PC-3 (cell line): ENCODE measurements around the gene SPR. TPM values are rescaled to one million over a fixed set of nuclear protein-coding genes. Genes with fewer than 3 reads are reported as not detected.
A peak's percentile ranks its signal among the peaks of the same experiment; 100 is the strongest.

Experiments
- ATAC-seq: fragments of 200-7000 bp; cut with Tn5 transposase; 2 replicates; pipeline ENCODE4 v1.9.1; 2020; ENCODE audit warnings: mild to moderate bottlenecking, moderate library complexity
- BruUV-seq: library from RNA; stranded (reverse); fragments of 400-500 nt; replicated peaks from 2 replicates; lab custom pipeline; 2021; lab: Mats Ljungman, UMichigan
- CTCF ChIA-PET: fragments of 300-600 bp; sonication (Branson Sonifier 250); formaldehyde crosslinking; loops from one replicate; lab custom pipeline; 2022; ENCODE audit warnings: antibody characterized with exemption; lab: Charles Lee
- POLR2A ChIA-PET: fragments of 300-600 bp; sonication (Branson Sonifier 250); formaldehyde crosslinking; loops from one replicate; lab custom pipeline; 2022; ENCODE audit warnings: antibody characterized with exemption; ENCODE audit not compliant: unreplicated experiment; lab: Charles Lee
- DNase-seq: peaks from one replicate; pipeline ENCODE4 v3.0.0-alpha.2; 2015
- H2AFZ ChIP-seq: fragments of 300-600 bp; sonication (generic); 2 replicates; pipeline ENCODE4 v1.6.0; 2016; ENCODE audit warnings: antibody characterized with exemption, low read length
- H3F3A ChIP-seq: fragments of 300-600 bp; sonication (generic); one replicate; pipeline ENCODE4 v1.6.0; 2017; ENCODE audit warnings: antibody characterized with exemption, low read length, control low read depth, mild to moderate bottlenecking; ENCODE audit not compliant: unreplicated experiment
- H3K27ac ChIP-seq: fragments of 300-600 bp; sonication (generic); 2 replicates; pipeline ENCODE4 v1.5.1; 2016; ENCODE audit warnings: mild to moderate bottlenecking, low read length
- H3K27me3 ChIP-seq: fragments of 300-600 bp; sonication (generic); 2 replicates; pipeline ENCODE4 v1.6.1; 2016; ENCODE audit warnings: low read length, mixed read lengths
- H3K36me3 ChIP-seq: fragments of 300-600 bp; sonication (generic); 2 replicates; pipeline ENCODE4 v1.6.1; 2016; ENCODE audit warnings: low read depth, mixed run types, low read length, mixed read lengths
- H3K4me1 ChIP-seq: fragments of 300-600 bp; sonication (generic); 2 replicates; pipeline ENCODE4 v1.5.1; 2016; ENCODE audit warnings: low read length; ENCODE audit not compliant: insufficient read depth
- H3K4me2 ChIP-seq: fragments of 300-600 bp; sonication (generic); 2 replicates; pipeline ENCODE4 v1.6.0; 2016; ENCODE audit warnings: low read length
- H3K4me3 ChIP-seq: fragments of 300-600 bp; sonication (generic); 2 replicates; pipeline ENCODE4 v1.5.1; 2016; ENCODE audit warnings: mild to moderate bottlenecking, low read length, mixed read lengths
- H3K79me2 ChIP-seq: fragments of 300-600 bp; sonication (generic); 2 replicates; pipeline ENCODE4 v1.6.1; 2017; ENCODE audit warnings: low read length, mixed read lengths
- H3K9ac ChIP-seq: fragments of 300-600 bp; sonication (generic); 2 replicates; pipeline ENCODE4 v1.6.0; 2016; ENCODE audit warnings: mild to moderate bottlenecking, low read length
- H3K9me2 ChIP-seq: fragments of 300-600 bp; sonication (generic); replicated peaks from 2 replicates; pipeline ENCODE4 v1.6.1; 2016; ENCODE audit warnings: mixed run types, low read length, mixed read lengths
- H3K9me3 ChIP-seq: fragments of 300-600 bp; sonication (generic); 2 replicates; pipeline ENCODE4 v1.6.1; 2016; ENCODE audit warnings: low read length, mixed read lengths
- H4K20me1 ChIP-seq: fragments of 300-600 bp; sonication (generic); 2 replicates; pipeline ENCODE4 v1.6.1; 2016; ENCODE audit warnings: low read length, mixed read lengths
- EZH2 ChIP-seq: fragments of 300-600 bp; sonication (generic); IDR thresholded peaks from one replicate; pipeline ENCODE4 v1.6.1; 2017; ENCODE audit warnings: antibody characterized with exemption, mild to moderate bottlenecking, low read length; ENCODE audit not compliant: unreplicated experiment
- EZH2phosphoT487 ChIP-seq: fragments of 300-600 bp; sonication (generic); IDR thresholded peaks from 2 replicates; pipeline ENCODE4 v1.6.1; 2018; ENCODE audit warnings: mild to moderate bottlenecking, antibody characterized with exemption, low read length, borderline replicate concordance
- intact Hi-C: fragments of 100-400 bp; cut with micrococcal nuclease; formaldehyde crosslinking; loops from 2 replicates; pipeline ENCODE4 v1.9.0; 2023
- total RNA-seq: library from RNA; depleted of rRNA; stranded (reverse); fragments of >200 nt; gene quantifications from 2 replicates; pipeline ENCODE4 v1.2.3, GENCODE V29; 2014
- TF ChIP-seq, protein P1 (sequence below): fragments of 300-600 bp; sonication (generic); conservative IDR thresholded peaks from 2 replicates; pipeline ENCODE4 v1.5.1; 2017; ENCODE audit warnings: antibody characterized with exemption, low read depth, mild to moderate bottlenecking, low read length

The SPR gene
- total RNA-seq, 1 experiment from 2014 or later: 69.4 TPM

DNA sequence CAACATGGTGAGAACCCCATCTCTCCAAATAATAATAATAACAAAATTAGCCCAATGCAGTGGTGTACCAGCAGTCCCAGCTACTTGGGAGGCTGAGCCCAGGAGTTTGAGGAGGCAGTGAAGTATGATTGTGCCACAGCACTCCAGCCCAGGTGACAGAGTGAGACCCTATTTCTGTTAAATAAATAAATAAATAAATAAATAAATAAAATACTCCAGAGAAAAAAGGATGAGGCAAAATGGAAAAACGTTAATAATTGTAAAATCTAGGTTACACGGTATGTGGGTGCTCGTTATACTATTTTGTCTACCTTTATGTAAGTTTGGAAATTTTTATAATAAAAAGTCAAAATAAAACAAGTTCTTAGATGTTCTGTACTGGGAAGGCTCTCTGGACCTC, 21.5 kb downstream of the SPR start:
- DNase-seq: no peak
- H3K4me2 ChIP-seq: no peak overlapping the region
- H3K27me3 ChIP-seq: peaks cover 60% of the 10 kb centered on the region
- no peak overlapping the region for H2AFZ ChIP-seq
- H3K9me3 ChIP-seq: no peaks in the 10 kb centered on the region
- no peaks in the 10 kb centered on the region for H3K79me2 ChIP-seq
- ChIA-PET CTCF (no interaction called here), POLR2A (no interaction called here)
- TF ChIP-seq EZH2 (no peak), EZH2phosphoT487 (no peak)
- TF ChIP-seq, protein P1, sequence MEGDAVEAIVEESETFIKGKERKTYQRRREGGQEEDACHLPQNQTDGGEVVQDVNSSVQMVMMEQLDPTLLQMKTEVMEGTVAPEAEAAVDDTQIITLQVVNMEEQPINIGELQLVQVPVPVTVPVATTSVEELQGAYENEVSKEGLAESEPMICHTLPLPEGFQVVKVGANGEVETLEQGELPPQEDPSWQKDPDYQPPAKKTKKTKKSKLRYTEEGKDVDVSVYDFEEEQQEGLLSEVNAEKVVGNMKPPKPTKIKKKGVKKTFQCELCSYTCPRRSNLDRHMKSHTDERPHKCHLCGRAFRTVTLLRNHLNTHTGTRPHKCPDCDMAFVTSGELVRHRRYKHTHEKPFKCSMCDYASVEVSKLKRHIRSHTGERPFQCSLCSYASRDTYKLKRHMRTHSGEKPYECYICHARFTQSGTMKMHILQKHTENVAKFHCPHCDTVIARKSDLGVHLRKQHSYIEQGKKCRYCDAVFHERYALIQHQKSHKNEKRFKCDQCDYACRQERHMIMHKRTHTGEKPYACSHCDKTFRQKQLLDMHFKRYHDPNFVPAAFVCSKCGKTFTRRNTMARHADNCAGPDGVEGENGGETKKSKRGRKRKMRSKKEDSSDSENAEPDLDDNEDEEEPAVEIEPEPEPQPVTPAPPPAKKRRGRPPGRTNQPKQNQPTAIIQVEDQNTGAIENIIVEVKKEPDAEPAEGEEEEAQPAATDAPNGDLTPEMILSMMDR: no peak
- no peaks in the 10 kb centered on the region for H3F3A ChIP-seq
- peaks cover 8% of the 10 kb centered on the region; the same call in 1 of the 2 replicates for H3K4me1 ChIP-seq
- H3K36me3 ChIP-seq: no peaks in the 10 kb centered on the region
- no peaks in the 10 kb centered on the region for H3K9me2 ChIP-seq
- no peak overlapping the region for H3K4me3 ChIP-seq
- H3K9ac ChIP-seq: no peak overlapping the region
- intact Hi-C loops: no loop called here
- no peak for ATAC-seq
- BruUV-seq: no TSS peak
- no peaks in the 10 kb centered on the region for H4K20me1 ChIP-seq
- H3K27ac ChIP-seq: no peak overlapping the region

DNA sequence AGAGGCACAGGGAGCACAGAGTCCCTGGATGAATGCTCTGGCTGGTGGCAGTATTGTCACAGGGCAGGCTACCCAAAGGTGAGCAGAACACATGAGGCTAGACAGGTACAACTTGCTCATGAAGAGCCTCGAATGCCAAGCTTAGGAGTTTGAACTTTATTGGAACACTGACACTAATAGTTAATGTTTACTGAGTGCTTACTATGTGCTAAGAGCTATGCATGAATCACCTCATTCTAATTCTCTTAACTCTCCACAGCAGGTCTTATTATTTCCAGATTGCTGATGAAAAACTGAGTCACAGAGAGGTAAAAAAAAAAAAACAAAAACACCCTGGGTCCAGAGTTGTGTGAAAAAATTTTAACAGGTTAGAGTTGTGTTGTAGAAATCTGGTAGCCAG, 24.0 kb downstream of the SPR start:
- H3K9me3 ChIP-seq: no peaks in the 10 kb centered on the region
- H3K4me1 ChIP-seq: peaks cover 12% of the 10 kb centered on the region; the same call in 1 of the 2 replicates
- CTCF ChIA-PET: interaction anchor here (0.6 kb wide), 1 partner anchor 71 kb away, joined by 3 read pairs; no protein-coding TSS in a partner anchor
- peaks cover 72% of the 10 kb centered on the region for H3K27me3 ChIP-seq
- H3F3A ChIP-seq: no peaks in the 10 kb centered on the region
- POLR2A ChIA-PET: no interaction called here
- H3K9ac ChIP-seq: no peak overlapping the region
- H3K9me2 ChIP-seq: no peaks in the 10 kb centered on the region
- no TSS peak for BruUV-seq
- no peak overlapping the region for H3K4me3 ChIP-seq
- intact Hi-C loops: no loop called here
- H4K20me1 ChIP-seq: no peaks in the 10 kb centered on the region
- no peaks in the 10 kb centered on the region for H3K36me3 ChIP-seq
- TF ChIP-seq EZH2 (no peak), EZH2phosphoT487 (no peak)
- TF ChIP-seq, protein P1: no peak
- H3K79me2 ChIP-seq: no peaks in the 10 kb centered on the region
- ATAC-seq (peak; percentile 32), DNase-seq (peak; percentile 55)
- H3K27ac ChIP-seq: no peak overlapping the region
- no peak overlapping the region for H2AFZ ChIP-seq
- H3K4me2 ChIP-seq: no peak overlapping the region

DNA sequence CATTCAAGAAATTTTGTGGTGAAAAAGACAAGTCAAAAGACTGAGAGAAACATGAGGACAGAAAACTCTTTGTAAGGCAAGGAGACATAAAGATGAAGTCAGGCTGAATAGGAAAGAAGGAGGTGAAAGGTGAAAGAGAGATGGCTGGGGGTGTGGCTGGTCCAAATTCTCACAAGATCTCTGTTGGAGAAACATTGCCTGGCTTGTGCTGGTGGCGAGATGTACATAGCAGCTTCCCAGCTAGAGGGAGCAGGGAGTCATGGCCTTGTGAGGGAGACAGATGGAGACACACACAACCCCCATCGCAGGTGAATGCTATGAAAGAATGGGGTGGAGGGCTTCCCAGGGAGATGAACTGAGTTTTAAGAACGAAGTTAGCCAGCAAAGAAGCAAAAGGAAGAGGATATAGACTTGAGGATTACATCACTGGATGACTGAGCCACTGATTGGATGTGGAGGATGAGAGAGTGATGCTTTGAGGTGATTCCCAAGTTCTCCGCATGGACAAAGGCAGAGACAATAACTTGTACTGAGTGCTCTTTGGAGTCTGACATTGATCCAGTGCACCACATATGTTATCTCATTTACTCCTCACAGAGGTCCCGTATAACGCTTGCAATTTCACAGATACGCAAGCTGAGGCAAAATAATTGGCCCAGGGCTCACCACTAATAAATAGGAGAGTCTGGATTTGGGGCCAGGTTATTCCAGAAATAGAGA, 26.4 kb downstream of the SPR start:
- Histone ChIP-seq H3K27me3 (peaks cover 76% of the 10 kb centered on the region), H3K79me2 (no peaks in the 10 kb centered on the region), H3K9me3 (no peaks in the 10 kb centered on the region), H3K9me2 (no peaks in the 10 kb centered on the region), H2AFZ (no peak overlapping the region), H3K36me3 (no peaks in the 10 kb centered on the region), H3K9ac (no peak overlapping the region), H3K4me1 (peaks cover 25% of the 10 kb centered on the region; the same call in 1 of the 2 replicates), H3K4me2 (no peak overlapping the region), H3K27ac (no peak overlapping the region), H3K4me3 (no peak overlapping the region), H4K20me1 (no peaks in the 10 kb centered on the region), H3F3A (no peaks in the 10 kb centered on the region)
- ATAC-seq (no peak), DNase-seq (no peak)
- CTCF ChIA-PET: no interaction called here
- no TSS peak for BruUV-seq
- no peak for TF ChIP-seq EZH2phosphoT487
- TF ChIP-seq, protein P1: peak; percentile 36; the same call in 1 of the 2 replicates
- POLR2A ChIA-PET: no interaction called here
- intact Hi-C loops: no loop called here
